Adrenal gland (tissue), 12 donors: ENCODE data around the gene RGS9BP. TPM values are rescaled to one million over a fixed set of nuclear protein-coding genes. Genes with fewer than 3 reads are reported as not detected.
"Not testable (repeated sequence)": the region's sequence is repeated elsewhere in the genome, so short reads cannot be mapped to it uniquely, and the experiment has no call there.

ENCODE experiments used
- DNase-seq, 7 donors: peaks; one replicate each; pipeline ENCODE4 v3.0.0-alpha.2; 2019 to 2020
- H3K27ac ChIP-seq, 5 donors: fragments of 200-600 bp; sonication (generic) in 4 of 5; 1 replicate in 3 of 5; 2 replicates in 2 of 5; pipeline versions ENCODE4 v1.5.1 to v1.8.0; 2016 to 2020; ENCODE audit warnings: mild to moderate bottlenecking in 1 of 5
- H3K27me3 ChIP-seq: fragments of 200-600 bp; 2 replicates; pipeline ENCODE4 v1.8.0; 2021
- H3K36me3 ChIP-seq, 2 donors: fragments of 200-600 bp; replicated peaks in 1 of 2; 1 replicate in 1 of 2; 2 replicates in 1 of 2; pipeline versions ENCODE4 v1.5.1 to v1.8.0; 2018 to 2022
- H3K4me1 ChIP-seq, 2 donors: fragments of 200-600 bp; replicated peaks in 1 of 2; 1 replicate in 1 of 2; 2 replicates in 1 of 2; pipeline versions ENCODE4 v1.5.1 to v1.8.0; 2018 to 2021
- H3K4me3 ChIP-seq, 4 donors: fragments of 200-600 bp; sonication (generic) in 3 of 4; one replicate each; pipeline ENCODE4 v1.5.1; 2016 to 2018
- H3K9me3 ChIP-seq, 3 donors: fragments of 200-600 bp; sonication (generic) in 1 of 3; replicated peaks in 1 of 3; 1 replicate in 2 of 3; 2 replicates in 1 of 3; pipeline versions ENCODE4 v1.5.1 to v1.8.0; 2016 to 2021
- CTCF ChIP-seq, 6 experiments: fragments of 450-650 bp in 4 of 6; fragments of 200-600 bp in 2 of 6; sonication (generic) in 1 of 6; IDR thresholded peaks; 1 replicate in 5 of 6; 2 replicates in 1 of 6; pipeline versions ENCODE4 v1.5.1 to v1.8.0; 2016 to 2021; ENCODE audit warnings: antibody characterized with exemption in 6 of 6, mild to moderate bottlenecking in 2 of 6, moderate library complexity in 1 of 6
- POLR2A ChIP-seq, 2 donors: fragments of 450-650 bp; IDR thresholded peaks; one replicate each; pipeline ENCODE4 v1.6.1; 2017; ENCODE audit warnings: antibody characterized with exemption in 2 of 2, mild to moderate bottlenecking in 2 of 2, moderate library complexity in 1 of 2
- WGBS, 4 donors: extraction: QIAGEN DNeasy Blood & Tissue Kit in 2 of 4; methylation state at CpG; one replicate each; pipeline versions ENCODE4 v1.1.5 to v1.1.7; 2013 to 2017; 5-methylcytosine and 5-hydroxymethylcytosine counted together
- intact Hi-C, 2 donors: fragments of 100-400 bp; cut with DNase I; formaldehyde crosslinking; loops; one replicate each; pipeline versions ENCODE4 v1.14.1 to v1.15.0; 2022 to 2023
- polyA plus RNA-seq, 3 donors: library from polyadenylated mRNA; stranded (reverse); fragments of 200-250 nt in 2 of 3; fragments of 350-450 nt in 1 of 3; fragmentation: Illumina TruSeq in 1 of 3; extraction: RNeasy Lipid Tissue Mini Kit (QIAGEN cat#74804) in 1 of 3; gene quantifications; one replicate each; pipeline ENCODE4 v1.2.3, GENCODE V29; 2013 to 2014
- total RNA-seq, 9 donors: library from RNA; depleted of rRNA in 4 of 9; stranded (reverse); fragments of >200 nt in 4 of 9; fragments of 120-200 nt in 1 of 9; fragmentation: NEBNext Ultra II Directional in 1 of 9; extraction: Animal tissue kit (Norgen Biotek cat#: 25700) in 1 of 9; gene quantifications; one replicate each; pipeline versions ENCODE4 v1.1.0 to v1.2.4, GENCODE V29; 2013 to 2023
- donor health status: healthy with polysubstance abuse.
- donor health status: Bipolar disorder and iron deficiency.
- donor health status: DM: yes; HTN: yes; CAD: no.
- donor health status: DM: no; HTN: no; CAD: no.
- donor health status: DM: no; HTN: no; CAD: no.
- donor health status: DM: yes; HTN: yes; CAD: no.

RGS9BP gene
- total and polyA plus RNA-seq, 12 donors: 0.10 to 2.3 (median 0.79) TPM

- peak; percentile 87 to 96 (median 93) for DNase-seq
- Histone ChIP-seq H3K4me1 (peaks cover 33 to 52% of the 10 kb centered on the region in 2 donors), H3K36me3 (no peaks in the 10 kb centered on the region), H3K27me3 (no peaks in the 10 kb centered on the region), H3K27ac (peak within 1 kb of the TSS; percentile 60 to 96 (median 87)), H3K9me3 (no peaks in the 10 kb centered on the region), H3K4me3 (peak within 1 kb of the TSS; percentile 30 to 84 (median 66))
- intact Hi-C loops: no loop called here
- WGBS, 4 donors: 6 to 28% (median 11%) methylated on average over 8 to 32 of the region's 32 CpGs
- TF ChIP-seq CTCF (IDR thresholded peaks at IDR 0.05) (no peak), POLR2A (IDR thresholded peaks at IDR 0.05) (peak; percentile 61 to 91)
Observed at GRCh38 chr19:32691291-32691951, 15.8 kb downstream of the RGS9BP start, which contains the start of gene NUDT19. Gene NUDT19, plus strand, starts transcription at chr19:32691821. Its CDS starts 140 bp downstream, at chr19:32691961.

- Histone ChIP-seq H3K4me1 (peaks cover 37 to 59% of the 10 kb centered on the region in 2 donors), H3K9me3 (no peaks in the 10 kb centered on the region), H3K4me3 (peak overlapping the region; percentile 30 to 84 (median 66)), H3K36me3 (no peaks in the 10 kb centered on the region), H3K27ac (peak overlapping the region; percentile 60 to 96 (median 87)), H3K27me3 (no peaks in the 10 kb centered on the region)
- 0 to 5% (median 3%) methylated on average over 4 to 93 of the region's 93 CpGs; no CpG with 5 or more reads in 1 of the 4 donors for WGBS, 4 donors
- peak; percentile 67 to 88 (median 79) for DNase-seq
- TF ChIP-seq POLR2A (IDR thresholded peaks at IDR 0.05) (peak; percentile 8 to 68), CTCF (IDR thresholded peaks at IDR 0.05) (no peak)
- intact Hi-C loops: no loop called here
Observed at GRCh38 chr19:32691952-32692726, 16.5 kb downstream of the RGS9BP start.

GRCh38 chr19:32692727-32693061 is 17.0 kb downstream of the RGS9BP start:
- no peaks in the 10 kb centered on the region for H3K36me3 ChIP-seq
- no peaks in the 10 kb centered on the region for H3K27me3 ChIP-seq
- peaks cover 37 to 64% of the 10 kb centered on the region in 2 donors for H3K4me1 ChIP-seq
- peak overlapping the region; percentile 30 to 84 (median 66) for H3K4me3 ChIP-seq
- intact Hi-C loops: no loop called here
- no peak for DNase-seq
- no peaks in the 10 kb centered on the region for H3K9me3 ChIP-seq
- 36 to 80% (median 45%) methylated on average over 1 to 7 of the region's 7 CpGs for WGBS, 4 donors
- no peak for TF ChIP-seq POLR2A (IDR thresholded peaks at IDR 0.05)
- TF ChIP-seq CTCF (IDR thresholded peaks at IDR 0.05): no peak
- peak overlapping the region in 4 of 5 donors; percentile 68 to 96 (median 90) for H3K27ac ChIP-seq

GRCh38 chr19:32693151-32694108 is 17.8 kb downstream of the RGS9BP start:
- Histone ChIP-seq H3K4me1 (peaks cover 37 to 64% of the 10 kb centered on the region in 2 donors), H3K27ac (peak overlapping the region in 2 of 5 donors; percentile 54 to 87), H3K4me3 (peak overlapping the region in 2 of 4 donors; percentile 70 to 84)
- DNase-seq, intact Hi-C loops, H3K9me3 ChIP-seq, H3K27me3 ChIP-seq, H3K36me3 ChIP-seq: not testable (repeated sequence)
- 75 to 84% (median 83%) methylated on average over 20 of the region's 20 CpGs for WGBS, 4 donors

- DNase-seq, H3K9me3 ChIP-seq, H3K27me3 ChIP-seq, intact Hi-C loops, H3K36me3 ChIP-seq: not testable (repeated sequence)
- WGBS, 4 donors: 41 to 45% (median 42%) methylated on average over 2 of the region's 2 CpGs
- Histone ChIP-seq H3K27ac (peak overlapping the region in 1 of 5 donors; percentile 54), H3K4me3 (peak overlapping the region in 1 of 4 donors; percentile 84), H3K4me1 (peaks cover 37 to 64% of the 10 kb centered on the region in 2 donors)
Observed at GRCh38 chr19:32694316-32694715, 18.7 kb downstream of the RGS9BP start.

GRCh38 chr19:32694851-32695250 is 19.2 kb downstream of the RGS9BP start:
- WGBS, 4 donors: 5 to 35% (median 12%) methylated on average over 2 of the region's 2 CpGs
- peaks cover 37 to 64% of the 10 kb centered on the region in 2 donors for H3K4me1 ChIP-seq
- intact Hi-C loops: not testable (repeated sequence)

GRCh38 chr19:32695506-32695905 is 19.9 kb downstream of the RGS9BP start:
- not testable (repeated sequence) for DNase-seq

More at GRCh38 chr19:32694851-32695250, 19.2 kb downstream of the RGS9BP start:
- not testable (repeated sequence) for H3K27me3 ChIP-seq, DNase-seq, H3K9me3 ChIP-seq
- Histone ChIP-seq H3K4me3 (peak overlapping the region in 1 of 4 donors; percentile 84), H3K27ac (peak overlapping the region in 1 of 5 donors; percentile 54), H3K36me3 (peaks cover 0 to 10% of the 10 kb centered on the region in 2 donors)

More at GRCh38 chr19:32695506-32695905, 19.9 kb downstream of the RGS9BP start:
- Histone ChIP-seq H3K4me1 (peaks cover 37 to 63% of the 10 kb centered on the region in 2 donors), H3K27ac (peak overlapping the region in 2 of 5 donors; percentile 30 to 61), H3K36me3 (peaks cover 0 to 11% of the 10 kb centered on the region in 2 donors)
- H3K4me3 ChIP-seq, H3K27me3 ChIP-seq, H3K9me3 ChIP-seq, intact Hi-C loops: not testable (repeated sequence)
- 59 to 70% (median 64%) methylated on average over 6 of the region's 6 CpGs for WGBS, 4 donors
